AG04450 (cell line): ENCODE measurements around the gene PPP1R3A. TPM values are rescaled to one million over a fixed set of nuclear protein-coding genes. Genes with fewer than 3 reads are reported as not detected.

ENCODE experiments used
- CTCF ChIA-PET: fragments of 300-600, 350-600 bp; formaldehyde crosslinking; extraction: SDS; loops from one replicate; lab custom pipeline; 2022; ENCODE audit warnings: antibody characterized with exemption, inconsistent platforms; lab: Charles Lee
- POLR2A ChIA-PET: fragments of 350-600 bp; formaldehyde crosslinking; extraction: SDS; loops from one replicate; lab custom pipeline; 2021; ENCODE audit warnings: antibody characterized with exemption, inconsistent platforms; lab: Yijun Ruan, JAX
- DNase-seq: peaks from one replicate; pipeline ENCODE4 v3.0.0-alpha.2; 2011; ENCODE audit warnings: low read depth, low spot score
- H3K27ac ChIP-seq: one replicate; pipeline ENCODE4 v1.5.1; 2012; ENCODE audit warnings: low read depth, low read length, control low read depth
- H3K27me3 ChIP-seq: one replicate; pipeline ENCODE4 v1.6.0; 2012; ENCODE audit warnings: low read length; ENCODE audit not compliant: control insufficient read depth, insufficient read depth
- H3K4me3 ChIP-seq: 2 replicates; pipeline ENCODE4 v1.5.1; 2011; ENCODE audit warnings: mild to moderate bottlenecking, low read depth, low read length, control low read depth
- H3K9me3 ChIP-seq: 2 replicates; pipeline ENCODE4 v1.5.1; 2012; ENCODE audit warnings: low read length; ENCODE audit not compliant: control insufficient read depth, insufficient read depth
- polyA plus RNA-seq: library from polyadenylated mRNA; depleted of rRNA; stranded (reverse); fragments of >200 nt; gene quantifications from 2 replicates; pipeline ENCODE4 v1.2.3, GENCODE V29; 2011
- TF ChIP-seq, protein P1 (sequence below): IDR thresholded peaks from 2 replicates; pipeline ENCODE4 v1.5.1; 2011; ENCODE audit warnings: low read depth, low read length, control low read depth, inconsistent platforms

PPP1R3A gene
- polyA plus RNA-seq, 1 experiment, result not detected

DNA sequence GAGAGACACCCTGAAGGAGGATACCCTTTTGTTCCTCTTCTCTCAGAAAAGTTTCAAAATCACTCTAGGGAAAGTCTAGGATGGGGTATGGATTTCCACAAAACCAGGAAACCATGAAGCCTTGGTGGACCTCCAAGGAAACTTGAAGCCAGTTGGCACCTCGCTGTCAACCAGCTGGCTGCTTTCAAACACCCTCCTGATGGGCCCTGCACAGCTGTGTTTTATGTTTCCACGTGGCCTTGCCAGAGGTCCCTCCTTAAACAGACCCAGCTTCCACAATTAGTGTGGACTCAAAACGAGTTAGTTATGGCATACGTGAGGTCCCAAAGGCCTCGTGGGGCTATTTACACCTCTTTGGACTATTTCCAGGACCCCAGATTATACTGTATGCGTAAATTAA is 5.9 kb downstream of the PPP1R3A start:
- CTCF ChIA-PET, result no interaction called here
- H3K27ac ChIP-seq, result no peak overlapping the region
- H3K4me3 ChIP-seq, result no peak overlapping the region
- TF ChIP-seq, protein P1, sequence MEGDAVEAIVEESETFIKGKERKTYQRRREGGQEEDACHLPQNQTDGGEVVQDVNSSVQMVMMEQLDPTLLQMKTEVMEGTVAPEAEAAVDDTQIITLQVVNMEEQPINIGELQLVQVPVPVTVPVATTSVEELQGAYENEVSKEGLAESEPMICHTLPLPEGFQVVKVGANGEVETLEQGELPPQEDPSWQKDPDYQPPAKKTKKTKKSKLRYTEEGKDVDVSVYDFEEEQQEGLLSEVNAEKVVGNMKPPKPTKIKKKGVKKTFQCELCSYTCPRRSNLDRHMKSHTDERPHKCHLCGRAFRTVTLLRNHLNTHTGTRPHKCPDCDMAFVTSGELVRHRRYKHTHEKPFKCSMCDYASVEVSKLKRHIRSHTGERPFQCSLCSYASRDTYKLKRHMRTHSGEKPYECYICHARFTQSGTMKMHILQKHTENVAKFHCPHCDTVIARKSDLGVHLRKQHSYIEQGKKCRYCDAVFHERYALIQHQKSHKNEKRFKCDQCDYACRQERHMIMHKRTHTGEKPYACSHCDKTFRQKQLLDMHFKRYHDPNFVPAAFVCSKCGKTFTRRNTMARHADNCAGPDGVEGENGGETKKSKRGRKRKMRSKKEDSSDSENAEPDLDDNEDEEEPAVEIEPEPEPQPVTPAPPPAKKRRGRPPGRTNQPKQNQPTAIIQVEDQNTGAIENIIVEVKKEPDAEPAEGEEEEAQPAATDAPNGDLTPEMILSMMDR, result no peak
- H3K27me3 ChIP-seq, result no peaks in the 10 kb centered on the region
- no peaks in the 10 kb centered on the region for H3K9me3 ChIP-seq
- no peak for DNase-seq
- POLR2A ChIA-PET, result no interaction called here

DNA sequence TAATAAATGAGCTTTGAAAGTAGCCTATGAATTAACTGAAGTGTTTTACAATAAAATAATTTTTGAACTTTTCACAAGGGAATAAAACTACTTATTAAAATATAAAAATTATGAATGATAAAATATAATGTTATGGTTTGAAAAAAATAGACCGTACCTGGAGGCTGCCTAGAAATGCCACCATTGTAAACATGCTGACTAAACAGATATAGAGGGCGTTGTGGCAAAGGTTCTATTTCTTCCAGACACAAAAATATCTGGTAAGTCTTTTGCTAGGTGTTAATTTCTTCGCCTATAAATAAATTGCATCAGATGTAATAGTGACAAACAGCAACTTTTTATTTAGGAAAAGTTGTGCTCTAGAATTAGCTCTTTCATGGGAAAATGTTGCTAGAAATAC is 11.2 kb downstream of the PPP1R3A start:
- ChIA-PET POLR2A (no interaction called here), CTCF (interaction anchor here (1.2 kb wide), 1 partner anchor 14 kb away, joined by 3 read pairs; no protein-coding TSS in a partner anchor)
- no peaks in the 10 kb centered on the region for H3K9me3 ChIP-seq
- H3K27me3 ChIP-seq, result no peaks in the 10 kb centered on the region
- TF ChIP-seq, protein P1, result no peak
- no peak overlapping the region for H3K27ac ChIP-seq
- no peak for DNase-seq
- H3K4me3 ChIP-seq, result no peak overlapping the region

DNA sequence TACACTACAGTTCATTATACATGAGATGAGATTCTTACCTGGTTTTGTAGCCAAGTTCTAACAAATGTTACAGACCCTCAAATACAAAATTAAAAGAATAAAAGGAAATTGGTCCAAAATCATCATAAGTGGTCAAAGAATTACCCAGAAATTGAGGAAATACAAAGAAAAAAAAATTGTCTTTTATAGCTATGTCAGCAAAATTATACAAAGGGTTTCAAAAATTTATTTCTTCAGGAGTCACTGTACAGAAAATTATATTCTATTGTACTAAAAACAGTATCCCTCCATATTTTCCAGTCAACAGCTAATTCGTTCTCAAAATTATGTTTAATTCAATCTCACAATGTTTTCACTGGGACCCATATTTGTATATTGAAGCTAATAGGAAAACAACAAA is 14.3 kb downstream of the PPP1R3A start:
- Histone ChIP-seq H3K27ac (no peak overlapping the region), H3K4me3 (no peak overlapping the region), H3K9me3 (no peaks in the 10 kb centered on the region), H3K27me3 (no peaks in the 10 kb centered on the region)
- ChIA-PET CTCF (no interaction called here), POLR2A (no interaction called here)
- no peak for DNase-seq
- TF ChIP-seq, protein P1, result no peak

DNA sequence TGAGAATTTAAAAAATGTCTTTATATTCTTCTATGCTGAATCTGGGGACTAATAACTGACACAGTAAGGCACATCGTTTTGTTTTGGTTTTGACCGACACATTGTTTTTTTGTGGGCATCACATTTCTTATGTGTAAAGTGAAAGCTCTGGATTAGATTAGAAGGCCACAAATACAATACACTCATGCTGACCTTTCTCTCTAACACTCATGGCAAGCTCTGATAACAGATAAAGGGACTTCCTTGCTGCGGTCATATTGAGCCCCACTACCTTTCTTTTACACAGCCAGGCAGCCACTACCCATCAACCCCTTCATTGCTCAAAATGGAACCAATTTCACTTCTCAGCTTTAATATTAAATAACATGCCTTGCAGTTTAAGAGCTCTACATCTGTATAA is 26.0 kb downstream of the PPP1R3A start:
- CTCF ChIA-PET, result interaction anchor here (1.0 kb wide), 1 partner anchor 9 kb away, joined by 3 read pairs; no protein-coding TSS in a partner anchor
- DNase-seq, result no peak
- TF ChIP-seq, protein P1, result no peak
- H3K4me3 ChIP-seq, result no peak overlapping the region
- H3K27ac ChIP-seq, result no peak overlapping the region
- H3K27me3 ChIP-seq, result no peaks in the 10 kb centered on the region
- POLR2A ChIA-PET, result no interaction called here
- H3K9me3 ChIP-seq, result no peaks in the 10 kb centered on the region

DNA sequence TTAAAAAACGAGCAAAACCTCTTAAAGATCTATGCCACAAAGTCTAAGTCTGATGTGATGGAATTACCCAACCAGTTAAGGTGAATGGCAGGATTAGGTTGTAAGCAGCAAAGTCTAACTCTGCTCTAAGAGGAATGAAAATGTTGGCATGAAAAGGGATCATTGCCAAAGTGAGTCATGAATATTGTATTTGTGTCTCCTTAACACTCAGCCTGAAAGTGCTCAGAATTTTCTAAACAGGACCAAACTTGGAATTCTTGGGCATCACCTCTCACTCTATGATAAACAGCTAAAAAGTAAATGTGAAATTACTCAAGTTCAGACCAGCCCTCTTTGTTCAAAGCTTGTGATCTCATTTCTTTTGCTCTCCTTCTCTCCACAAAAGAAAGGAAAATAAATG is 27.0 kb downstream of the PPP1R3A start:
- POLR2A ChIA-PET, result no interaction called here
- CTCF ChIA-PET, result no interaction called here
- no peak overlapping the region for H3K27ac ChIP-seq
- H3K9me3 ChIP-seq, result no peaks in the 10 kb centered on the region
- no peak overlapping the region for H3K4me3 ChIP-seq
- peak; percentile 32 for DNase-seq
- TF ChIP-seq, protein P1, result no peak
- no peaks in the 10 kb centered on the region for H3K27me3 ChIP-seq
